ENCODE measurements around the gene DBN1.

The DBN1 gene

GRCh38 chr5:177472460-177473442, 683 bp downstream of the DBN1 start:
- no peak for DNase-seq (ENCODE audit: low read depth in 2 of 2)

GRCh38 chr5:177471610-177472356, 1.7 kb downstream of the DBN1 start:
- no peak for DNase-seq (ENCODE audit: low read depth in 2 of 2)

- DNase-seq (ENCODE audit: low read depth in 2 of 2), result no peak
Measured at GRCh38 chr5:177470759-177471536, 2.5 kb downstream of the DBN1 start.

GRCh38 chr5:177469750-177470525, 3.5 kb downstream of the DBN1 start:
- DNase-seq (ENCODE audit: low read depth in 2 of 2), result no peak

GRCh38 chr5:177468685-177469628, 4.5 kb downstream of the DBN1 start:
- no peak for DNase-seq (ENCODE audit: low read depth in 2 of 2)

- DNase-seq (ENCODE audit: low read depth in 2 of 2), result no peak
Measured at GRCh38 chr5:177468329-177468684, 5.1 kb downstream of the DBN1 start.

- DNase-seq (ENCODE audit: low read depth in 2 of 2), result no peak
Measured at GRCh38 chr5:177467436-177467835, 6.0 kb downstream of the DBN1 start.

- no peak for DNase-seq (ENCODE audit: low read depth in 2 of 2)
Measured at GRCh38 chr5:177466861-177467260, 6.6 kb downstream of the DBN1 start.

GRCh38 chr5:177465044-177465443, 8.4 kb downstream of the DBN1 start:
- no peak for DNase-seq (ENCODE audit: low read depth in 2 of 2)

GRCh38 chr5:177462021-177462670, 11.3 kb downstream of the DBN1 start:
- DNase-seq (ENCODE audit: low read depth in 2 of 2), result no peak

- no peak for DNase-seq (ENCODE audit: low read depth in 2 of 2)
Measured at GRCh38 chr5:177459819-177460628, 13.4 kb downstream of the DBN1 start.

GRCh38 chr5:177459357-177459756, 14.1 kb downstream of the DBN1 start:
- no peak for DNase-seq (ENCODE audit: low read depth in 2 of 2)

- no peak for DNase-seq (ENCODE audit: low read depth in 2 of 2)
Measured at GRCh38 chr5:177458912-177459350, 14.5 kb downstream of the DBN1 start.

- no peak for DNase-seq (ENCODE audit: low read depth in 2 of 2)
Measured at GRCh38 chr5:177457852-177458681, 15.4 kb downstream of the DBN1 start.

- DNase-seq (ENCODE audit: low read depth in 2 of 2), result no peak
Measured at GRCh38 chr5:177456976-177457851, 16.2 kb downstream of the DBN1 start.

GRCh38 chr5:177456591-177456964, 16.9 kb downstream of the DBN1 start:
- DNase-seq (ENCODE audit: low read depth in 2 of 2), result no peak

All from stimulated activated CD8-positive, alpha-beta memory T cell treated with anti-CD3 and anti-CD28 coated beads, Interleukin-2, amount 100 ng/mL, for 1 hour (primary cell).